ENCODE results near the gene DEAF1.

DEAF1 gene

GRCh38 chr11:617912-618682 lies 76.9 kb downstream of the DEAF1 start:
- H3K36me3 ChIP-seq (ENCODE audit: control insufficient read depth, insufficient read depth, low read length): no peaks in the 10 kb centered on the region
- no peaks in the 10 kb centered on the region for H3K27me3 ChIP-seq (ENCODE audit: control insufficient read depth, insufficient read depth, low read length, poor library complexity, severe bottlenecking)
- no peak overlapping the region for H3K4me3 ChIP-seq (ENCODE audit: insufficient read depth, low read depth, low read length)
- peaks cover 7% of the 10 kb centered on the region for H3K4me1 ChIP-seq (ENCODE audit: control insufficient read depth, insufficient read depth, low read length)
- H3K9me3 ChIP-seq (ENCODE audit: control insufficient read depth, low read length): no peaks in the 10 kb centered on the region
- WGBS, 2 experiments: 95% methylated on average over 25 of the region's 25 CpGs
- H3K27ac ChIP-seq (ENCODE audit: insufficient read depth, low read depth, low read length, poor library complexity, severe bottlenecking): no peak overlapping the region

- 95 to 96% methylated on average over 57 of the region's 57 CpGs for WGBS, 2 experiments
- Histone ChIP-seq H3K27me3 (ENCODE audit: control insufficient read depth, insufficient read depth, low read length, poor library complexity, severe bottlenecking) (no peaks in the 10 kb centered on the region), H3K9me3 (ENCODE audit: control insufficient read depth, low read length) (no peaks in the 10 kb centered on the region), H3K4me1 (ENCODE audit: control insufficient read depth, insufficient read depth, low read length) (peaks cover 7% of the 10 kb centered on the region), H3K36me3 (ENCODE audit: control insufficient read depth, insufficient read depth, low read length) (no peaks in the 10 kb centered on the region), H3K4me3 (ENCODE audit: insufficient read depth, low read depth, low read length) (no peak overlapping the region), H3K27ac (ENCODE audit: insufficient read depth, low read depth, low read length, poor library complexity, severe bottlenecking) (no peak overlapping the region)
These were observed 77.7 kb downstream of the DEAF1 start for GRCh38 chr11:617199-617911.

- 93 to 94% methylated on average over 36 to 39 of the region's 39 CpGs for WGBS, 2 experiments
- H3K4me3 ChIP-seq (ENCODE audit: insufficient read depth, low read depth, low read length): no peak overlapping the region
These were observed 78.5 kb downstream of the DEAF1 start for GRCh38 chr11:616320-617198.

GRCh38 chr11:615504-616319 lies 79.3 kb downstream of the DEAF1 start, which contains the start of gene IRF7:
TSS of gene IRF7 (minus strand) at chr11:615950. CDS start at chr11:615364, 586 bp downstream.
- peak within 1 kb of the TSS; percentile 83 for H3K27ac ChIP-seq (ENCODE audit: insufficient read depth, low read depth, low read length, poor library complexity, severe bottlenecking)

More at GRCh38 chr11:616320-617198, 78.5 kb downstream of the DEAF1 start:
- no peaks in the 10 kb centered on the region for H3K36me3 ChIP-seq (ENCODE audit: control insufficient read depth, insufficient read depth, low read length)
- H3K9me3 ChIP-seq (ENCODE audit: control insufficient read depth, low read length): no peaks in the 10 kb centered on the region
- peaks cover 7% of the 10 kb centered on the region for H3K4me1 ChIP-seq (ENCODE audit: control insufficient read depth, insufficient read depth, low read length)
- H3K27me3 ChIP-seq (ENCODE audit: control insufficient read depth, insufficient read depth, low read length, poor library complexity, severe bottlenecking): no peaks in the 10 kb centered on the region
- H3K27ac ChIP-seq (ENCODE audit: insufficient read depth, low read depth, low read length, poor library complexity, severe bottlenecking): no peak overlapping the region

GRCh38 chr11:614623-615503 lies 80.2 kb downstream of the DEAF1 start:
- no peaks in the 10 kb centered on the region for H3K9me3 ChIP-seq (ENCODE audit: control insufficient read depth, low read length)
- peak overlapping the region; percentile 67 for H3K4me3 ChIP-seq (ENCODE audit: insufficient read depth, low read depth, low read length)
- peaks cover 3% of the 10 kb centered on the region for H3K36me3 ChIP-seq (ENCODE audit: control insufficient read depth, insufficient read depth, low read length)
- H3K27ac ChIP-seq (ENCODE audit: insufficient read depth, low read depth, low read length, poor library complexity, severe bottlenecking): peak overlapping the region; percentile 83
- 89 to 90% methylated on average over 68 of the region's 68 CpGs for WGBS, 2 experiments
- peaks cover 7% of the 10 kb centered on the region for H3K4me1 ChIP-seq (ENCODE audit: control insufficient read depth, insufficient read depth, low read length)
- H3K27me3 ChIP-seq (ENCODE audit: control insufficient read depth, insufficient read depth, low read length, poor library complexity, severe bottlenecking): no peaks in the 10 kb centered on the region

More at GRCh38 chr11:615504-616319, 79.3 kb downstream of the DEAF1 start, which contains the start of gene IRF7:
- Histone ChIP-seq H3K27me3 (ENCODE audit: control insufficient read depth, insufficient read depth, low read length, poor library complexity, severe bottlenecking) (no peaks in the 10 kb centered on the region), H3K36me3 (ENCODE audit: control insufficient read depth, insufficient read depth, low read length) (no peaks in the 10 kb centered on the region), H3K4me3 (ENCODE audit: insufficient read depth, low read depth, low read length) (peak within 1 kb of the TSS; percentile 67), H3K9me3 (ENCODE audit: control insufficient read depth, low read length) (no peaks in the 10 kb centered on the region), H3K4me1 (ENCODE audit: control insufficient read depth, insufficient read depth, low read length) (peaks cover 7% of the 10 kb centered on the region)
- 12% methylated on average over 66 of the region's 66 CpGs for WGBS, 2 experiments

GRCh38 chr11:614021-614622 lies 80.9 kb downstream of the DEAF1 start:
- Histone ChIP-seq H3K4me3 (ENCODE audit: insufficient read depth, low read depth, low read length) (no peak overlapping the region), H3K4me1 (ENCODE audit: control insufficient read depth, insufficient read depth, low read length) (peaks cover 7% of the 10 kb centered on the region), H3K27me3 (ENCODE audit: control insufficient read depth, insufficient read depth, low read length, poor library complexity, severe bottlenecking) (no peaks in the 10 kb centered on the region), H3K9me3 (ENCODE audit: control insufficient read depth, low read length) (no peaks in the 10 kb centered on the region), H3K27ac (ENCODE audit: insufficient read depth, low read depth, low read length, poor library complexity, severe bottlenecking) (no peak overlapping the region), H3K36me3 (ENCODE audit: control insufficient read depth, insufficient read depth, low read length) (peaks cover 10% of the 10 kb centered on the region)
- 83 to 89% methylated on average over 14 of the region's 14 CpGs for WGBS, 2 experiments

- peaks cover 7% of the 10 kb centered on the region for H3K4me1 ChIP-seq (ENCODE audit: control insufficient read depth, insufficient read depth, low read length)
- no peak overlapping the region for H3K4me3 ChIP-seq (ENCODE audit: insufficient read depth, low read depth, low read length)
- 39 to 42% methylated on average over 32 to 36 of the region's 36 CpGs for WGBS, 2 experiments
- no peaks in the 10 kb centered on the region for H3K9me3 ChIP-seq (ENCODE audit: control insufficient read depth, low read length)
- no peak overlapping the region for H3K27ac ChIP-seq (ENCODE audit: insufficient read depth, low read depth, low read length, poor library complexity, severe bottlenecking)
- H3K36me3 ChIP-seq (ENCODE audit: control insufficient read depth, insufficient read depth, low read length): peaks cover 16% of the 10 kb centered on the region
- H3K27me3 ChIP-seq (ENCODE audit: control insufficient read depth, insufficient read depth, low read length, poor library complexity, severe bottlenecking): no peaks in the 10 kb centered on the region
These were observed 81.6 kb downstream of the DEAF1 start for GRCh38 chr11:613369-613968.

- Histone ChIP-seq H3K4me3 (ENCODE audit: insufficient read depth, low read depth, low read length) (no peak overlapping the region), H3K27ac (ENCODE audit: insufficient read depth, low read depth, low read length, poor library complexity, severe bottlenecking) (no peak overlapping the region), H3K4me1 (ENCODE audit: control insufficient read depth, insufficient read depth, low read length) (peaks cover 7% of the 10 kb centered on the region), H3K36me3 (ENCODE audit: control insufficient read depth, insufficient read depth, low read length) (peaks cover 20% of the 10 kb centered on the region), H3K9me3 (ENCODE audit: control insufficient read depth, low read length) (no peaks in the 10 kb centered on the region), H3K27me3 (ENCODE audit: control insufficient read depth, insufficient read depth, low read length, poor library complexity, severe bottlenecking) (no peaks in the 10 kb centered on the region)
- WGBS, 2 experiments: 94 to 95% methylated on average over 10 of the region's 10 CpGs
These were observed 82.1 kb downstream of the DEAF1 start for GRCh38 chr11:612961-613300.

Data from ectodermal cell (in vitro differentiated cells).